GM13977 (cell line): ENCODE measurements around the gene TMEM250.

Experiments
- DNase-seq: peaks from one replicate; pipeline ENCODE4 v3.0.0; 2012; ENCODE audit warnings: low spot score
- in situ Hi-C: fragments of 300-500 bp; cut with MboI; formaldehyde crosslinking; loops from one replicate; pipeline ENCODE4 v1.12.0; 2022; ENCODE audit warnings: low sequenced_read_pairs, low pct_unique_long_range_greater_than_20kb, mixed read lengths, inconsistent platforms; ENCODE audit not compliant: unreplicated experiment
- TF ChIP-seq, protein P1 (sequence below): IDR thresholded peaks from 2 replicates; pipeline ENCODE4 v1.5.1; 2012; ENCODE audit warnings: mild to moderate bottlenecking, control low read depth; ENCODE audit not compliant: insufficient read depth; ENCODE audit errors: extremely low read depth, missing control alignments

The TMEM250 gene

DNA sequence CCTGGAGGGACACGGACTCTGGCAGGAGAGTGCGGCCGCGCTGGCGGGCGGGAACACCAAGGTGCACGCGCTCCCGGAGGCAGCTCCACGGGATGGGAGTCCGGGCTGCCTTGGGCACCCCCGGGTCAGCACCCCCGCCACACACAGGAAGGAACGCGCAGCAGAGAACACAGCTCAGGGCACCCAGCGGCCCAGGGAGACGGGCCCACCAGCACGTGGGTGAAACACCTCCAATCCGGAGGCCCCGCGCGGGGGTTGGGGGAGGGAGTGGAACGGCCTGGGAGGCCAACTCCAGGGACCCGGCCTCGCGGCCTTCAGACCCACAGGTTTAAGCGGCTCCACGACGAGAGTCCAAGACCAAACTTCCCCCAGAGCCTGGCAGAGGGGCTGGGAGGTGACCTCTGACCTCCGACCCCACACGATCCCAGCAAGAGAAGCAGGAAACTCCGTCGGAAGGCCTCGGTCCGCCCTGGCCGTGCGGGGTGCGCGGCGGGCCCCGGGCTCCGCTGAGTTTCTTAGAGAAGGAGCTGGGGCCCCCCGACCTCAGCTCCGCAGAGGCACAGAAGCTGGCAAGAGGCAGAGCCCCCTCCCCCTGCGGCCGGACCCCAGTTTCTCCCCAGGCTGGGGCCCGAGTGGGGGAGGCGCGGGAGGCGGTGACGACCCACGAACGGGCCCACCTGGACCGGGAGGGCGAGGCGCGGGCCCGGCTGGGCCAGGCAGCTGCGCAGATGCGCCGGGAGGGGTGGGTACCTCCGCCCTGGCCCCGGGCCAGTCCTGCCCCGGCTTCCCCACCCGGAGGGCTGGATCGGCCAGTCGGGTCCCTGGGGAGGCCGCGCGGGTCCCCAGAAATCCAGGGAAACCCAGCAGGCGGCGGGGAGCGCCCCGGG, 24.4 kb downstream of the TMEM250 start:
- TF ChIP-seq, protein P1, sequence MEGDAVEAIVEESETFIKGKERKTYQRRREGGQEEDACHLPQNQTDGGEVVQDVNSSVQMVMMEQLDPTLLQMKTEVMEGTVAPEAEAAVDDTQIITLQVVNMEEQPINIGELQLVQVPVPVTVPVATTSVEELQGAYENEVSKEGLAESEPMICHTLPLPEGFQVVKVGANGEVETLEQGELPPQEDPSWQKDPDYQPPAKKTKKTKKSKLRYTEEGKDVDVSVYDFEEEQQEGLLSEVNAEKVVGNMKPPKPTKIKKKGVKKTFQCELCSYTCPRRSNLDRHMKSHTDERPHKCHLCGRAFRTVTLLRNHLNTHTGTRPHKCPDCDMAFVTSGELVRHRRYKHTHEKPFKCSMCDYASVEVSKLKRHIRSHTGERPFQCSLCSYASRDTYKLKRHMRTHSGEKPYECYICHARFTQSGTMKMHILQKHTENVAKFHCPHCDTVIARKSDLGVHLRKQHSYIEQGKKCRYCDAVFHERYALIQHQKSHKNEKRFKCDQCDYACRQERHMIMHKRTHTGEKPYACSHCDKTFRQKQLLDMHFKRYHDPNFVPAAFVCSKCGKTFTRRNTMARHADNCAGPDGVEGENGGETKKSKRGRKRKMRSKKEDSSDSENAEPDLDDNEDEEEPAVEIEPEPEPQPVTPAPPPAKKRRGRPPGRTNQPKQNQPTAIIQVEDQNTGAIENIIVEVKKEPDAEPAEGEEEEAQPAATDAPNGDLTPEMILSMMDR, result no peak
- in situ Hi-C loops, result no loop called here
- no peak for DNase-seq

DNA sequence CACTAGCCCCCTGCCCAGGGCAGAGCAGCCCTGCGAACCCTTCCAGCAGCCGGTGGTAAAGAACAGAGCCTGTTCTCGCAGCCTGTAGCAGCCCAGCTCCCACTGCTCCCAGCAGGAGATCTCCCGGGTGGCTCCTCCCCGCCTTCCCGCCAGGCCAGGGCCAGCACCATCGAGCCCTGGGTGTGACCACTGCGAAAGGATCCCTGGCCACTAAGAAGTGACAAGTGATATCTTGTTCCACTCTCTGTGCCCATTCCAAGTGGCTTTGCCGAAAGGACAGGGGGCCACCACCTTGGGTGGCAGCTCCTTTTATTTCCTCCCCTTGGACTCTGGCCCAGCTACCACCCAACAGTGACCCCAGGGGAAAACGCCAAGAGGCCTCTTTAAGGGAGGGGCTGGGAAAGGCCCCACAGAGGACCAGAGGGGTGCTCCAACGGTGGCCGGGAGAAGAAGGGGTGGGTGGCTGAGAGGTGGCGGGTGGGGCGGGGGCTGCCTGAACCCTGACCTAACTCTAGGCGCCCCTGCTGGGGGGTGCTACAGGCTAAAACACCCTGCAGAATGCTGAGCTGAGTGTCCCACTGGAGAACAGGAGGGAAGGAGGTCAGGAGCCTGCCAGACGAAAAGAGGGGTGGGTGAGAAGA, 25.2 kb downstream of the TMEM250 start:
- in situ Hi-C loops, result no loop called here
- TF ChIP-seq, protein P1, result no peak
- no peak for DNase-seq

DNA sequence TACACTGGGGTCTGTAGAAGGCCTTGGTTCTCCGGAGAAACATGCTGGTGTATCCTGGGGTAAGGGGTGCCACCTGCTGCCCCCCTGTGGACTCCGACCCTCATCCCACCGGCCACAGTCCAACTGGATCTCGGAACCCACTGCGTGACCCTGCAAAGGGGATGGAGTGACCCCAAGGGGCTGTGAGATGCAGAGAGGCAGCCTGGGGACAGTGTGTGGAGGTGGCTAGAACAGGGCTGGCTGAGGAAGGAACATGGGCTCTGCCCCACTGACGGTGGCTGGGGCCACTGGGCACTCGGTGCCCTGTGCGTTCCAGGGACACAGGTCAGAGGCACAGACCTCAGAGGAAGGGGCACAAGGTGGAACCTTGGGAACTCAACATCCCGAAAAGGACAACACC, 25.9 kb downstream of the TMEM250 start:
- TF ChIP-seq, protein P1, result no peak
- no peak for DNase-seq
- in situ Hi-C loops, result no loop called here

DNA sequence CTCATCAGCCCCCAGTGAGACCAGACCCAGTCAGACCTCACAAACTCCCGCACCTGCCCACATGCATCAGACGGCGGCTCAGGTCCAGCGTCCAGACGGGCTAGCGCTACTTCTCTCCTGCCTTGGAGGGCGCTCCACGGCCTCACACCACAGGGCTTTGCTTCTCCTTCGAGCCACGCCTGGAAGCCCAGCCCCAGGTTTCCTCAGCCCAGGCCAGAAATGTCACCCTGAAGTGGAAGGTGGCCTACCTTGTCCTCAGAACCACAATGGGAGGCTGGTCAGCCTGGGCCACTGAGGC, 26.4 kb downstream of the TMEM250 start:
- DNase-seq, result no peak
- in situ Hi-C loops, result no loop called here
- TF ChIP-seq, protein P1, result no peak

DNA sequence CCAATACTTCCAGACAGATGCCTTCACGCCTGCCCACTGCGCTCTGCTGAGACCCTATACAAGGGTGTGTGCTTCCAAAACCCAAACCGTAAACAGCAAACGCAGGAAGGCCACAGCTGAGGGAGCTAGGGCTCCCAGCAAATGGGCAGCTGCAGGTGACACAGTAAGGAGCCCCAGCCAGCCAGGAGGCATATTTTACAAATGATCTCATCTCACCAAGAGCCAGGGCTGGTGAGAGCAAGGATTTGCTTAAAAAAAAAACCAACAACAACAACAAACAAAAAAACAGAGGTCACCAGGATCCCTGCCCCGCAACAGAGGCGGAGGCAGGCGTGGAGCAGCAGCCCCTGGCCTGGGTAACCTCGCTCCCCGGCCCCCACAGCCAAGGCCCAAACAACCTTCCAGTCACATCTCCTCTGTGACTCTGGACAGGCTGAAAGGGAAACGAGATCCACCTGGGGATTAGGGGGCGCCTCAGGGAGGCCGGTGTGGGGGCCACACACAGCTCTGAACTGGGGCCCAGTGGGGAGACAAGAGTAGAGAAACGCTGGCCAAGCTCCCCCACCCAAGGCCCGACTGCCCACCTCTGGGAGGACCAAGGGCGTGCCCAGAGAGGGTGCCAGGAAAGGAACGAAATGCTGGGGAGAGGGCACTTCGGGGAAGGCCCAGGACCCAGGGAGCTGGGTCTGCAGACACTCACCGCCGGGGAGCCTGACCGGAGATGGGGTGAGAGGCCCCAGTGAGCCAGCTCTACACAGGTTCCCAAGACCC, 26.9 kb downstream of the TMEM250 start:
- TF ChIP-seq, protein P1, result no peak
- in situ Hi-C loops, result no loop called here
- no peak for DNase-seq

DNA sequence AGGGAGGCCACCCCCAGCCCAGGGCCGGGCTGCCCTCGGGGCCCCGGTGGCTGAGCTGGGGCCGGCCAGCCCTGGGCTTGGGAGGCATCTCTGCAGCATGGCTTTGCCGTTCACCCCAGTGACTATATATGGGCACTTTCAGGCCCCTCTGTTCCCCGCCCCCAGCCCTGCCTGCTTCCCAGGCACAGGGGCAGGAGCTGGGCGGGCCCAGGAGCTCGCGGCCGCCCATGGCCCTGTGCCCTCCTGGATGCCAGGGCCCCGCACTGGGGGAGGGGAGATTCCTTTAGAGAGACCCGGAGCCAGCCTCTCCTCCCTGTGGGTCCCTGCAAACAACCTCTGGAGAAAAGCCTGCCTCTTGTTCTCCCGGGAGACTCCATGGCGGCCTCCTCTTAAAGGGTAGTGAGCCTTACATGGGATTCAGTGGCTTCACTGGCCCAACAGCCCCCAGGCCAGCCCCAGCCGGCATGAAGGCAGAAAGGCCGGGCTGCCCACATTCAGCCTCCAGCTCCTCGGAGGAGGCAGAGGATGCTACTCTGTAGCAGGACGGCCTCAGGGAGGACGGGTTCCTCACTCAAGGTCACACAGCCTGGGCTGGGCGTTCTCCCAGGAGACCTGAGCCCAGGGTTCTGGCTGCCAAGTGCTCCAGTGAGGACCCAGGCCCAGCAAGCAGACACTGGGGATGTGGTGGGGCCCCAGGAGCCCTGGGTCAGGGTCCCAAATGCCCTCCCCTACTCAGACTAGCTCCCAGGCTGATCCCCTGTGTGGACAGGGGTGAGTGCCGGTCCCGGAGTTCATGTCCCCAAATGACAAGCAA, 27.7 kb downstream of the TMEM250 start:
- TF ChIP-seq, protein P1, result no peak
- no peak for DNase-seq
- in situ Hi-C loops, result no loop called here
